GM19035 (cell line): Measurements from ENCODE around the gene IL17RA.

ENCODE experiments used
- ATAC-seq: cut with Tn5 transposase; IDR thresholded peaks from one replicate; pipeline ENCODE4 v1.9.1; 2021; ENCODE audit not compliant: unreplicated experiment

Gene IL17RA

GRCh38 chr22:17084554-17085276 is at the start of gene IL17RA:
TSS of gene IL17RA (plus strand) at chr22:17085000. CDS start at chr22:17085092, 92 bp downstream.
- peak; percentile 89 for ATAC-seq

- no peak for ATAC-seq
Measured at GRCh38 chr22:17035246-17035645, 49.6 kb upstream of the IL17RA start.

- peak; percentile 29 for ATAC-seq
Measured at GRCh38 chr22:17035976-17036841, 48.6 kb upstream of the IL17RA start.

GRCh38 chr22:17036842-17037711 is 47.7 kb upstream of the IL17RA start:
- peak; percentile 82 for ATAC-seq

GRCh38 chr22:17043521-17043920 is 41.3 kb upstream of the IL17RA start:
- no peak for ATAC-seq

- ATAC-seq = no peak
Measured at GRCh38 chr22:17046566-17047348, 38.0 kb upstream of the IL17RA start.

GRCh38 chr22:17047656-17048055 is 37.1 kb upstream of the IL17RA start:
- no peak for ATAC-seq

- ATAC-seq = no peak
Measured at GRCh38 chr22:17056058-17056457, 28.7 kb upstream of the IL17RA start.

- ATAC-seq = no peak
Measured at GRCh38 chr22:17056807-17057206, 28.0 kb upstream of the IL17RA start.

- ATAC-seq = no peak
Measured at GRCh38 chr22:17057959-17058814, 26.6 kb upstream of the IL17RA start.

- ATAC-seq = no peak
Measured at GRCh38 chr22:17060126-17060525, 24.7 kb upstream of the IL17RA start.

- ATAC-seq = no peak
Measured at GRCh38 chr22:17063411-17064106, 21.2 kb upstream of the IL17RA start.

- ATAC-seq = no peak
Measured at GRCh38 chr22:17064498-17065100, 20.2 kb upstream of the IL17RA start.

- no peak for ATAC-seq
Measured at GRCh38 chr22:17065433-17065832, 19.4 kb upstream of the IL17RA start.

GRCh38 chr22:17072877-17073276 is 11.9 kb upstream of the IL17RA start:
- ATAC-seq = no peak

GRCh38 chr22:17074648-17075002 is 10.2 kb upstream of the IL17RA start:
- no peak for ATAC-seq

- no peak for ATAC-seq
Measured at GRCh38 chr22:17077255-17077654, 7.5 kb upstream of the IL17RA start.

GRCh38 chr22:17079572-17079971 is 5.2 kb upstream of the IL17RA start:
- no peak for ATAC-seq

- no peak for ATAC-seq
Measured at GRCh38 chr22:17083255-17083654, 1.5 kb upstream of the IL17RA start.
